NK-92 (cell line): ENCODE measurements around the gene COG5.
"Not testable (repeated sequence)": the region's sequence is repeated elsewhere in the genome, so short reads cannot be mapped to it uniquely, and the experiment has no call there.

Source experiments
- DNase-seq: peaks from one replicate; lab custom pipeline; 2025; ENCODE audit not compliant: unreplicated experiment; lab: John Stamatoyannopoulos, UW

Gene COG5

GRCh38 chr7:107232568-107233090, 331.1 kb downstream of the COG5 start:
- no peak for DNase-seq

- DNase-seq, result no peak
Observed at GRCh38 chr7:107230334-107230733, 333.4 kb downstream of the COG5 start.

DNA sequence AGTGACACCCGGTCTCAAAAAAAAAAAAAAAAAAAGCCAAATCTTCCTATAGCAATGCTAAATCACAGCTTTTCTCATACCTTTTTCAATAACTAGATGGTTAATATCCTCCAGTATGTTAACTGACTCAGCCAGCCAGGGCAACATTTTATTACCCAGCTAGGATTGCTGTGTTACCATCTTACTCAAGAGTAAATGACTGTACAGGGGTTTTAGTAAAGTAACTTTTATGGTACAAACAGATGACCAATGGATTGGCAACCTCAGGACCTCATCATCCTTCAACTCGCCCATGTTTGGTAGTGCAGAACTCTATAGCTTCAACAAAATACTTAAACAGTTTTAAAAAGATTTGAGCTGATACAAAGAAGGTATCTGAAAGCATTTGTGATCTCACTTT, 335.4 kb downstream of the COG5 start:
- no peak for DNase-seq

DNA sequence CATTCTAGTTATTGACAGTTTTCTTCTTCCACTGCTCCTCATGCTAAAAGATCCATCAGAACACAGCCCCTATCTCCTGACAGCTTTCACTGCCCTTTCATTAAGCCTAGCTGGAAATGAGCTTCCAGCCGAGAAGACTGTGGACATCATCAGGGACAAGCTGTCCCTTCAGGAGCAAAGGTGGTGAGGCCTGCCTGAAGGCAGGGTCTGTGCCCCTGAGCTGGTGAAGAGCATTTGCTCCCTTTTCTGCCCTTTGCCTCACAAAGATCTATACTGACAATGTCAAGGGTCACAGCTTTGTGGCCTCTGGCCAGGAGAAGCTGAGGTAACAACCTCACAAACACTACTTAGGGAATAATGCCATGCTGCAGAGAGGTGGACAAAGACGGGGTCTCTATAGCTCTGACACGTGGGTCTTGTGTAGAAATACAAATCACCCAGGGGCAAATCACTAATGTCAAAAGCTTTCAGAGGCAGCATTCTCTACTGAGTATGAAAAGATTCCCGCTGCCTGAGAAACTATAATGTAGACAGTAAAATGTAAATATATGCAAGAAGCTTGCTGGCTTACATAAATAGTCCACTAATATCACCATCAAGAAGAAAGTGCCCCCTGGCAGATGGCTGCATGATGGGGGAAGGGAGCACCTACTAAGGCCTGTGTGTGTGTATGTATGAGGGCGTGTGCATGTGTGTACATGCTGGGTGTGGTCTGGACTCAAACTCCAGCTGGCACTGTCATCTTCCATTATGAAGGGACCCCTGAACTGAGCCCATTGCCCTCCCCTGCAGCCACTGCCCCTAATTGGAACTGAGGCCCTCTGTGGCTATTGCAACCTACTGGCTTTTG, 339.1 kb downstream of the COG5 start:
- DNase-seq, result no peak

- not testable (repeated sequence) for DNase-seq
Observed at GRCh38 chr7:107220806-107221205, 342.9 kb downstream of the COG5 start.

GRCh38 chr7:107220356-107220755, 343.4 kb downstream of the COG5 start:
- no peak for DNase-seq

- DNase-seq, result no peak
Observed at GRCh38 chr7:107219563-107220244, 344.0 kb downstream of the COG5 start.

- DNase-seq, result no peak
Observed at GRCh38 chr7:107213945-107214344, 349.8 kb downstream of the COG5 start.

DNA sequence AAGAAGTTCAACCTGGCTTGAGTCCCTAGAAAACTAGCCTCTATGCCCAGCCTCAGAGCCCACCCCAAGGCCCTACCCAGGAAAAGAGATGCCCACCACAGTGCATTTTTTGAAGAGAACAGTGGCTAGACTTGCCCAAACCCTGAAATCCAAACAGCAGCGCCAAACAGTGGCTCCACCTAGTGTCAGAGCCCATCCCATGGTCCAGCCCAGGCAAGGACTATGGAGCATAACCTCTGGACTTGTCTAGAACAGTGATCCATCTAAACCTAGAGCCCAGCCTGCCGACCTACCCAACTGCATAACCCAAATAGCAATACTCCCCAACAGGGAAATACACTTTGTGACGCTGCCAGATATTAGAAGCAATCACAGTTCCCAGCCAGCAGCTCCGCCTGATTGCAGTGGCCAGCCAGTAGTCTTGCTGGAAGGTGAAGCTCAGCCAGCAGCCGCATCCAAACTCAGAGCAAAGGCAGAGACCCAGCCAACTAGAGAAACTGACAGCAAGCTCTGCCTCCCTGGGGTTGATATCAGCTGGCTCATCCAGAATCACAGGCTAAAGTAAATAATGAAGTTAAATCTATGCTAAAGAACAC, 350.4 kb downstream of the COG5 start:
- DNase-seq, result no peak

DNA sequence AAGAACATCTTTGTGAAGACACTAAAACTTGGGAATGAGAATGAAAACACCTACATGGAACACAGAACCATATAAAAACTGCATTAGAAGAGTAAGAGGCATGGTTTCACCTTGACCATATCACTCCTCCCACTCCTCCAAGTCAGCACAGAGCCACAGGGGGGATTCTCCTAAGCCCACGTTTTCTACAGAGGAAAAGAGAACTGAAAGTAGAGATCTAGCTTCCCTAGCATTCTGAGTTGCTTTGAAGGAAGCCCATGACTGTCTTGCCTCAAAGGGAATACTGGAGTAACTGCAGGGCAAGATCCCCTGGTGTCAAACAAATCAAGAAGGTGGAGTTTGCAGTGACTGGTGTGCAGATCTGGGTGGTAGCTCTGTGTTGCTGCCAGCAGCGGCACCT, 351.0 kb downstream of the COG5 start:
- DNase-seq, result no peak

DNA sequence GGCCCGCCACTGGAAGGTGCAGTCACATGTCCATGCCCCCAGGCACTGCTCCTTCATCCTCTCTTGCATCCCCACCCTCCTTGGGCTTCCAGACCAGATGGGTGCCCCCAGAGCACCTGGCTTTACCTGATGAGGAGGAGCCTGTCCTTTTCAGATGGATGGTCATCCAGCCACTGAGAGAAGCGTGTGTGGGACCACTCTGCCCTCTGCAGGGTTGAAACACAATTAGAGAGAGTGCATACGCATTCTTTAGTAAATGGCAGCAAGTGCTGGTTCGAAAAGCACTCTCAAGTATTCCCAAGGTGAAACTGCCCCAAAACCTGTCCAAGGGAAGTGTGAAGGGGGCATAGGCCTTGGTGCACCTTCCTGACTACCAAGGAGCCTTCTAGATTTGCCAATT, 353.3 kb downstream of the COG5 start:
- no peak for DNase-seq

DNA sequence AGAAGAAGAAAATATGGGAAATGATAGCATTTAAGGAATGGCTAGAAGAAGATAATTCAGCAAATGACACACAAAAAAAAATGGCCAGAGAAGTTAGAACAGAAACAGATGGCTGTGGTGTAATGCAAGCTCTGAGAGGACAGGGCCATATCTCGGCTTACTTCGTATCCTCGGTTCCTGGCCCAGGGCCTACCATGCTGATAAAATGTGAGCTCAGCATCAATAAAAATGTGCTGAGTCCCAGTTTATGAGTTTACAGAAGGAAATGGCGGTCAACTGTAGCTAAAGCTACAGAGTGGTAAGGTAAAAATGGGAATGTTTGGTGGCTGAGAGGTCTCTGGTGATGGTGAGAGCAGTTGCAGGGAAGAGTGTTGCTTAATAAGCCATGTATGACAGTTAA, 354.2 kb downstream of the COG5 start:
- no peak for DNase-seq

DNA sequence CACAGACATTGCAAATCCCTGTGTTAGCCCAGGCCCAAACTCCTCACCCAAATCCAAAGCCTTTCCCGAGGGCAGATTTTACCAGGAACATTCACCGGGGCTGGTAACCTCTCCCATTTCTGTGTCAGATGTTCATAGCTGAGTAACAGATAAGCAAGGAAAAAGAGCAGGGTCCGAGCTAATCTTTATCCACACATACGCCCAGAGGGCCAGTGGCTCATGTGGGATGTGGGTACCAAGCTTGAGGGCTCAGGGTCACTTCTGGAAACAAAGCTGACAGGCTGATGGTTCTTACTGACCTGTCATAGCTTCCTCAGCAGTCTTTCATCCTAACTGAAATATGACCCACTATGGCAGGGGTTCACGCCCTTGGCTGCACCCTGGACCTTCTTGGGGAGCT, 355.2 kb downstream of the COG5 start:
- no peak for DNase-seq

GRCh38 chr7:107208024-107208521, 355.6 kb downstream of the COG5 start:
- no peak for DNase-seq

DNA sequence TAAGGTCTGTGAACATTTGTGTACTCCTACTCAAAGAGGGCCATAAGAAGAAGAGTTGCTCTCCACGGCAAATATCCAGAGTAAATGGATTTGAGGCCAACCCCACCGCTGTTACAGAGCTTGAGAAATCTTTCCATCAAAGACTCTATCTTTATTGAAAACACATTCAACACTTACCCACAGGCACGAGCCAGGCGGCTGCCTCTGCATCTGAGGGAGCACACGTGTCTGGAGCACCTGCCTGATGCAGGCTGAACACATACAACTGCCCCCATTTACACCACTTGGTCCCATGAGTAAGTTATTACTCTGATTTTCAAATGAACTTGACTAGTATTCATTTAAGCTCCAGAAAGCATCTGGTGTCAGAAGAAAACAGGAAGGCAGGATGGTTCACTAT, 356.3 kb downstream of the COG5 start:
- DNase-seq, result no peak

DNA sequence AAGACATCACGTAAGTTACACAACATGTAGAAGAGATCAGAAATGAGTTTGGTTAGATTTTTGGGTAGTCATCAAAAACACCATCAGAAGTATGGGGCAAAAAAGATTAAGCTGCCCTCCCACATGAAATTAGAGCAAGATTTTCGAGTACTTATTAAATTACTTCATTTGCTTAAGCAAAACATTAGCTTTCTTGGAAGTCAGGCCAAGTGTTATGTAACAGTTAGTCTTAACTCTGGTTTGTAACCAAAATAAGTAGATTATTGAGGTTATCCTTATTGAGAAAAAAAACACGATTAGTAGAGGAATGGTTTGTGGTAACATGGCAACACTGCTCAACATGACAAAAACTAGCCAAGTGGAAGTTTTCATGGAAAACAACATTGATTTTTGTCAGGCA, 357.0 kb downstream of the COG5 start:
- no peak for DNase-seq

GRCh38 chr7:107206136-107206535, 357.6 kb downstream of the COG5 start:
- no peak for DNase-seq

DNA sequence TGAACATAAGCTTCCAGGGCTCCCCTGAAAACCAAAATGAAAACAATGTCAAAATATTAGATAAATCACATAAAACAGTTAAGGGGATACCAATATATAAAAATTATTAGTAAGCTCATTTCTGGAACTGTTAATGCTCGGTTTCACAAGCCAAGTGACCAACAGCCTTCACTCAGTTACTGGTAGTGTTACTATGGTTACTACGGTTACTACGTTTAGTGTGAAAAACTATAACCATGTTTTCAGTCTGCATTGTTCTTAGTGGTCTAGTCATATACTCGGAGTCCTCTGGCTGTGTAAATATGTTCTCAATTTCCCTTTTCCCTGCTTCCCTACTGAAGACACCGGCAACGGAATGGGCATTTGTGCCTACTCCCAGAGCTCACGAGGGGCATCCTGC, 360.1 kb downstream of the COG5 start:
- no peak for DNase-seq

DNA sequence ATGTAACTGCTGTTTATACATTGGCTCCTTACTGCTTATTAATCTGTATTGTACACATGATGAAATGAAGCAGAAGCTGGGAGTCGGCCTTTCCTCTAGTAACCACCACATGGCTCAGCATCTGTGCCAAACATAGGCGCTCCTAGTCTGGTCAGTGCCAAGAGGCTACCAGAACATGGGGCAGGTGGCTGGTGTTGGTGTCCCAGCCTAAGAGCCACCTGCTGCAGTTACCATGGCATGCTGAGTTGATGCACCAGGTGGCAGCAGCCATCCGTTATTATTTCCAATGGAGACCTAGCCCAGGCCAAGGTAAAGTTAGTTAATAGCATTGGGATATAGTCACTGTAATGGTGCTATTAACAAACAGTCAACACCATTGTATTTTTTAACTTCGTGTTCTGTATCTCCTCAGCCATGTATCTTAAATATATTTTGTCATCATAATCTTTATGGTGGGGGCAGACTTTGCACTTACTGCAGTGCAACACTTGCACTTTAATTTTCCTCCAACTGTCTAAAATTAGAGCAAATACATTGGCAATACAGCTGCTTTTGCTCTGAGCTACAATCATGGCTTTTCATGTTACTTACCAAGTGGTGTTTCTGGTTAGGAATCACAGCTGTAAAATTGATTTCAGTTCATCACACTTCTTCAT, 361.8 kb downstream of the COG5 start:
- DNase-seq, result no peak

GRCh38 chr7:107196834-107197610, 366.7 kb downstream of the COG5 start:
- no peak for DNase-seq
